SK-N-SH treated with all-trans-retinoic acid at 6 μM for 48 hours (cell line): Measurements from ENCODE around the gene PATE1.

Source experiments
- BACH2 ChIP-seq: fragments of 250-450 bp; sonication (Bioruptor Pico); IDR thresholded peaks from 2 replicates; pipeline ENCODE4 v1.9.0; 2021; ENCODE audit warnings: mild to moderate bottlenecking, borderline replicate concordance
- GLIS3 ChIP-seq: fragments of 250-450 bp; sonication (Bioruptor Pico); IDR thresholded peaks from 2 replicates; pipeline ENCODE4 v1.5.0; 2020; ENCODE audit warnings: mild to moderate bottlenecking, moderate library complexity
- TCF4 ChIP-seq: fragments of 250-450 bp; sonication (Bioruptor Pico); IDR thresholded peaks from 2 replicates; pipeline ENCODE4 v1.8.0; 2021; ENCODE audit warnings: mild to moderate bottlenecking, moderate library complexity, borderline replicate concordance
- TOX ChIP-seq: fragments of 250-450 bp; sonication (Bioruptor Pico); IDR thresholded peaks from 2 replicates; pipeline ENCODE4 v1.8.0; 2021; ENCODE audit warnings: mild to moderate bottlenecking, moderate library complexity, borderline replicate concordance
- ZNF565 ChIP-seq: fragments of 450-650 bp; formaldehyde crosslinking; conservative IDR thresholded peaks from 2 replicates; pipeline ENCODE4 v1.5.0; 2020; ENCODE audit warnings: low read depth, mild to moderate bottlenecking, moderate library complexity
- TF ChIP-seq, protein P1 (sequence below): fragments of 250-450 bp; sonication (Bioruptor Pico); IDR thresholded peaks from 2 replicates; pipeline ENCODE4 v1.5.1; 2021; ENCODE audit warnings: mild to moderate bottlenecking, moderate library complexity
- TF ChIP-seq, protein P2 (sequence below): fragments of 250-450 bp; sonication (Bioruptor Pico); IDR thresholded peaks from 2 replicates; pipeline ENCODE4 v1.8.0; 2020; ENCODE audit warnings: mild to moderate bottlenecking, moderate library complexity, borderline replicate concordance

DNA sequence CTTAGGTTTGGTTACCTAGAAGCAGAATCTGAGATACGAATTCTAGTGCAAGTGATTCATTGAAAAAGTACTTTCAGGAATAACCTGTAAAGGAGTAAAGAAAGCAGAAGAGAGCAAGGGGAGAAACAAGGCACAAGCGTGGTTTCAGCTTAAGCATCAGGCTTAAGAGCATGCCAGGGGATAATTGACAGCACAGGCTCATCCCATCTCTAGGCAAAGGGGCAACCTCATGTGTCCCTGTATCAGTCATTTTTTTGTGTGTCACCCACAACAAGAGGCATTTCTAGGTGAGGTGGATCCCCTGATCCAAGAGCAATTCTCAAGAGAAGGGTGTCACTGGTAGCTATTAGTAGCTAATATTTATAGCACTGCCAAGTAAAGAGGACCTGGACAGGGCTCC lies 24.5 kb downstream of the PATE1 start:
- TF ChIP-seq TCF4 (CRISPR knock-in tag) (no peak), ZNF565 (no peak), GLIS3 (CRISPR knock-in tag) (no peak), BACH2 (CRISPR knock-in tag) (no peak), TOX (CRISPR knock-in tag) (no peak)
- TF ChIP-seq, protein P1, sequence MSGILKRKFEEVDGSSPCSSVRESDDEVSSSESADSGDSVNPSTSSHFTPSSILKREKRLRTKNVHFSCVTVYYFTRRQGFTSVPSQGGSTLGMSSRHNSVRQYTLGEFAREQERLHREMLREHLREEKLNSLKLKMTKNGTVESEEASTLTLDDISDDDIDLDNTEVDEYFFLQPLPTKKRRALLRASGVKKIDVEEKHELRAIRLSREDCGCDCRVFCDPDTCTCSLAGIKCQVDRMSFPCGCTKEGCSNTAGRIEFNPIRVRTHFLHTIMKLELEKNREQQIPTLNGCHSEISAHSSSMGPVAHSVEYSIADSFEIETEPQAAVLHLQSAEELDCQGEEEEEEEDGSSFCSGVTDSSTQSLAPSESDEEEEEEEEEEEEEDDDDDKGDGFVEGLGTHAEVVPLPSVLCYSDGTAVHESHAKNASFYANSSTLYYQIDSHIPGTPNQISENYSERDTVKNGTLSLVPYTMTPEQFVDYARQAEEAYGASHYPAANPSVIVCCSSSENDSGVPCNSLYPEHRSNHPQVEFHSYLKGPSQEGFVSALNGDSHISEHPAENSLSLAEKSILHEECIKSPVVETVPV (CRISPR knock-in tag) = no peak
- TF ChIP-seq, protein P2, sequence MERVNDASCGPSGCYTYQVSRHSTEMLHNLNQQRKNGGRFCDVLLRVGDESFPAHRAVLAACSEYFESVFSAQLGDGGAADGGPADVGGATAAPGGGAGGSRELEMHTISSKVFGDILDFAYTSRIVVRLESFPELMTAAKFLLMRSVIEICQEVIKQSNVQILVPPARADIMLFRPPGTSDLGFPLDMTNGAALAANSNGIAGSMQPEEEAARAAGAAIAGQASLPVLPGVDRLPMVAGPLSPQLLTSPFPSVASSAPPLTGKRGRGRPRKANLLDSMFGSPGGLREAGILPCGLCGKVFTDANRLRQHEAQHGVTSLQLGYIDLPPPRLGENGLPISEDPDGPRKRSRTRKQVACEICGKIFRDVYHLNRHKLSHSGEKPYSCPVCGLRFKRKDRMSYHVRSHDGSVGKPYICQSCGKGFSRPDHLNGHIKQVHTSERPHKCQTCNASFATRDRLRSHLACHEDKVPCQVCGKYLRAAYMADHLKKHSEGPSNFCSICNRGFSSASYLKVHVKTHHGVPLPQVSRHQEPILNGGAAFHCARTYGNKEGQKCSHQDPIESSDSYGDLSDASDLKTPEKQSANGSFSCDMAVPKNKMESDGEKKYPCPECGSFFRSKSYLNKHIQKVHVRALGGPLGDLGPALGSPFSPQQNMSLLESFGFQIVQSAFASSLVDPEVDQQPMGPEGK (CRISPR knock-in tag) = no peak
